ENCODE results near the gene PLEKHA8.

PLEKHA8 gene

DNA sequence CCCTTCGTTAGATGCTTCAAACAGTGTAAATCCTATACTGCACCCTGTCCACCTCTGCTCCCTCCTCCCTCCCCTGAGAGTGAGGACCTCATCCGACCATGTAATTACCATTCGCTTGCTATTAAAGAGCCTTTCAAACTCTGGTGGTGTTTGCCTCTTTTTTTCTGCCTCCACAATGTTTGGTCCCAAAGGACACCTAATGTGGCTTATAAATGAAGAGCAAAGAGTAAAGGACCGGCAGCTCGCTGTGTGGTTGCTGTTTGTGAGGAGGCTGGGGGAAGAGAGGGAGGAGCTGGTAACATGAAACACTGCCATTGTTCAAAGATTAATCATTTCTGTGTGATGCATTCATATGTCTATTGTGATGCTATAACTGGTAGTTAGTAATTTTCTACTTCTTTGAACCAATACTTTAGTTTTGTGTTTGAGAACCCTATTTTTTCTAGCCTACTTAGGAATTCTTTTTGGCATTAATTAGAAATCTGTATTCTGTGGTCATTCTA, 134.5 kb downstream of the PLEKHA8 start:
- H3K27ac ChIP-seq = peak overlapping the region; percentile 81

DNA sequence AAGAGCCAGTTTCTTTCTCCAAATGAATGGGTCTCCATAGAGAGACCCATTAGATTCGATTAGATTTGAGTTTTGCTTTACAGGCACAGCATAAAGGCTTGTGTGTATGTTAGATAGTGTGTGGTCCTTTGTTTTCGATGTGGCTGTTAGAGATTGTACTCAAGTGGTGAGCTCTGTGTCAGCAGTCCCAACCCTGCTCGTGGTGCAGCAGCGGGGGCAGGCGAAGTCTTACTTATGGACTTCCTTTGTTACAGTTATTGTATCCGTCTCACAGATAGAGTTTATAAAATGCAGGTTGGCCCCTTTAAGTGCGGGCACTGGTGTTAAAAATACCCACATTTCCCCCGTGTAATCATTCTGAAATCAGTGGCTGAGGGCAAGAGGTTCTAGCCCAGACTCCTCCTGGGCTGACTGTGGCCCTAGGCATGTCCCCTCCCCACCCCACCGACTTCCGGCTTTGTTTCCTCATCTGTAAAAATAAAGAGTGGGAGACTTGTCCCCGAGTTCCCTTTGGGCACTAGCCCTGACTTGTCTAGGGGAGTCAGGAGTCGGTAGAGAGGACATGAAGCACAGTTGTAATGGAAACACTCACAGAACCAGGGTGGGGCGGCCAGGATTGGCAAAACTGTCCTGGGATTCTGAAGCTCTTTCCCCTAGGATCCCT, 135.2 kb downstream of the PLEKHA8 start:
- Histone ChIP-seq H4K20me1 (no peaks in the 10 kb centered on the region), H3K4me3 (peak overlapping the region; percentile 44), H3K4me2 (peak overlapping the region; percentile 79), H3K27me3 (no peaks in the 10 kb centered on the region), H3K9me3 (no peaks in the 10 kb centered on the region), H3K36me3 (no peaks in the 10 kb centered on the region), H3K9ac (peak overlapping the region; percentile 78), H3K27ac (peak overlapping the region; percentile 81), H3K4me1 (peaks cover 72% of the 10 kb centered on the region)
- TF ChIP-seq Cebpa-rat (IDR thresholded peaks at IDR 0.05) = no peak

More for the DNA sequence above, 134.5 kb downstream of the PLEKHA8 start:
- no peaks in the 10 kb centered on the region for H3K27me3 ChIP-seq
- H3K4me2 ChIP-seq = peak overlapping the region; percentile 79
- H3K9ac ChIP-seq = peak overlapping the region; percentile 78
- no peaks in the 10 kb centered on the region for H3K9me3 ChIP-seq
- no peaks in the 10 kb centered on the region for H3K36me3 ChIP-seq
- no peaks in the 10 kb centered on the region for H4K20me1 ChIP-seq
- H3K4me3 ChIP-seq = peak overlapping the region; percentile 44; the same call in 1 of the 2 replicates
- peaks cover 79% of the 10 kb centered on the region for H3K4me1 ChIP-seq
- TF ChIP-seq Cebpa-rat (IDR thresholded peaks at IDR 0.05) = no peak

GRCh38 chr7:30164567-30164966, 136.4 kb downstream of the PLEKHA8 start:
- Histone ChIP-seq H3K4me1 (peaks cover 60% of the 10 kb centered on the region), H3K36me3 (no peaks in the 10 kb centered on the region), H3K9ac (no peak overlapping the region), H4K20me1 (no peaks in the 10 kb centered on the region), H3K4me2 (peak overlapping the region; percentile 79), H3K4me3 (no peak overlapping the region), H3K27me3 (no peaks in the 10 kb centered on the region), H3K9me3 (no peaks in the 10 kb centered on the region), H3K27ac (peak overlapping the region; percentile 81; the same call in 1 of the 2 replicates)
- TF ChIP-seq Cebpa-rat (IDR thresholded peaks at IDR 0.05) = no peak

- no peaks in the 10 kb centered on the region for H3K9me3 ChIP-seq
- no peaks in the 10 kb centered on the region for H3K36me3 ChIP-seq
- no peak overlapping the region for H3K9ac ChIP-seq
- peak overlapping the region; percentile 79 for H3K4me2 ChIP-seq
- H3K4me3 ChIP-seq = no peak overlapping the region
- peaks cover 49% of the 10 kb centered on the region for H3K4me1 ChIP-seq
- H3K27ac ChIP-seq = no peak overlapping the region
- H4K20me1 ChIP-seq = no peaks in the 10 kb centered on the region
- no peak for TF ChIP-seq Cebpa-rat (IDR thresholded peaks at IDR 0.05)
- H3K27me3 ChIP-seq = no peaks in the 10 kb centered on the region
Observed at GRCh38 chr7:30165590-30165989, 137.4 kb downstream of the PLEKHA8 start.

DNA sequence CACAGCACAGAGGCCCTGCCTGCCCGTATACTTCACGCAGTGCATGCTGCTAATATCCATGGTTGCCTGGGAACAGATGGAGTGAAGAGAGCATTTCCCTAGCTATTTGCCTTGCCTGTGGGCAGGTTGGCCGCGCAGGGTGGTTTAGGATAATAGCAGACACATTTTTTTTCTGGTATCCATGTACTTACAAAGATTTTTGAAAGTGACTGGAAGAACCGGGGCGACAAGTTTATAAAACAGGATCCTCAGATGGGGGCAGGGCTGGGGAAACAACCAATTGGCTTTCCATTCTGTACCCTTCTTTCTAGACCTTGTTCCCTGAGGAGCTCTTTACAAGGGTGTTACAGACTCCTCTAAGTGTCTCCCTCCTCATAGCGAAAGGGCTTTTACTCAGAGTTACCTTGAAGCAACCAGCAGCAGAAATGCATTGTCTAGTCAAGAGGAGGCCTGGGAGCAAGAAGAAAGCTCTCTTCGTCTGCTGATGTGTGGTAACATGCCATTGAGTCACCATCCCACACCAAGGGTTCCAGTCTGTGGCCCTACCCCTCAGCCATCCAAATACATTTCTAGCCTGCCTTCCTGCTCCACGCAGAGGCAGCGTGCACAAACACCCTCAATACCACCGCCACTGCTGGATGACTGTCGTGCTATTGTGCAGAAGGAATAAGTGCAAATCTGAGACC, 138.1 kb downstream of the PLEKHA8 start:
- no peak overlapping the region for H3K4me3 ChIP-seq
- H3K4me1 ChIP-seq = peaks cover 42% of the 10 kb centered on the region
- no peaks in the 10 kb centered on the region for H3K27me3 ChIP-seq
- no peaks in the 10 kb centered on the region for H3K9me3 ChIP-seq
- no peak for TF ChIP-seq Cebpa-rat (IDR thresholded peaks at IDR 0.05)
- no peak overlapping the region for H3K27ac ChIP-seq
- H3K36me3 ChIP-seq = no peaks in the 10 kb centered on the region
- H3K4me2 ChIP-seq = no peak overlapping the region
- H3K9ac ChIP-seq = no peak overlapping the region
- no peaks in the 10 kb centered on the region for H4K20me1 ChIP-seq

DNA sequence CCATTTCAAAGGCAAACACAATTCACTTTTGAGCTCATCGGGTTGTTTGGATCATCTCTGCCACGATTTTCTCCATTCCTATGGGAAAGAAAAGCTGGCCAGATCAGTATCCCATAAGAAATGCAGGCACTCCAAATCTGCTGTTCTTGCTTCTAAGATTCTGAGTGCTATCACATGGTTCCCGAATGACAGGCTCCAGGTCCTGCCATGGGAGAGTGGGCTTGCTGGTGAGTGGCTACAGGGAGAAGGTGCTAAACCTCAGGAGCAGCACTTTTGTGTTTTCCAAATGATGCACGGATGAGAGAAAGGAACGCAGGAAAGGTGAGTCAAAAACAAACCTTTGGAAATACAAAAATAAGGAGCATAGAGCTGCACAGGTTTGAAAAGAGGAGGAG, 138.6 kb downstream of the PLEKHA8 start:
- H3K27ac ChIP-seq = no peak overlapping the region
- no peaks in the 10 kb centered on the region for H4K20me1 ChIP-seq
- no peaks in the 10 kb centered on the region for H3K36me3 ChIP-seq
- no peak overlapping the region for H3K4me3 ChIP-seq
- no peak overlapping the region for H3K4me2 ChIP-seq
- H3K27me3 ChIP-seq = no peaks in the 10 kb centered on the region
- TF ChIP-seq Cebpa-rat (IDR thresholded peaks at IDR 0.05) = no peak
- H3K4me1 ChIP-seq = peaks cover 37% of the 10 kb centered on the region
- H3K9me3 ChIP-seq = no peaks in the 10 kb centered on the region
- no peak overlapping the region for H3K9ac ChIP-seq

DNA sequence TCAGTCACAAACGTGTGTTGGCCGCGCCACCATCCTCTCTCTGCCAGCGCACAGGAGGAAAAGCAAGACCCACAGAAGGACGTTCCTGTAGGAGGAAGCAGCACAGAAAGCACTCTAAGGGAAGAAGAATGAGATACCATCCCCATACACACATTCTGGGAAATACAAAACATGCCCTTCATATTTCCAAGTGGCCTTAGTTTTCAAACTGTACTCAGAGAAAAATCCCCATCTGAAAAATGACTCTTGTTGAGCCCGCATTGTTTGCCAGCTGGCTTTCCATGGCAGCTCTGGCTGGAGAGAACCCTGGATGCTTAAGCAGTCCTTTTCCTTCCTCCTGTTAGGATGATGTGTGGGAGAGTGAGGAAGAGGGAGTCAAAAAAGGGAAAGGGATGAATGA, 139.7 kb downstream of the PLEKHA8 start:
- Histone ChIP-seq H3K4me2 (no peak overlapping the region), H3K36me3 (no peaks in the 10 kb centered on the region), H3K9ac (no peak overlapping the region), H3K4me1 (peaks cover 32% of the 10 kb centered on the region), H4K20me1 (no peaks in the 10 kb centered on the region), H3K27me3 (no peaks in the 10 kb centered on the region), H3K4me3 (no peak overlapping the region), H3K9me3 (no peaks in the 10 kb centered on the region), H3K27ac (no peak overlapping the region)
- TF ChIP-seq Cebpa-rat (IDR thresholded peaks at IDR 0.05) = no peak

DNA sequence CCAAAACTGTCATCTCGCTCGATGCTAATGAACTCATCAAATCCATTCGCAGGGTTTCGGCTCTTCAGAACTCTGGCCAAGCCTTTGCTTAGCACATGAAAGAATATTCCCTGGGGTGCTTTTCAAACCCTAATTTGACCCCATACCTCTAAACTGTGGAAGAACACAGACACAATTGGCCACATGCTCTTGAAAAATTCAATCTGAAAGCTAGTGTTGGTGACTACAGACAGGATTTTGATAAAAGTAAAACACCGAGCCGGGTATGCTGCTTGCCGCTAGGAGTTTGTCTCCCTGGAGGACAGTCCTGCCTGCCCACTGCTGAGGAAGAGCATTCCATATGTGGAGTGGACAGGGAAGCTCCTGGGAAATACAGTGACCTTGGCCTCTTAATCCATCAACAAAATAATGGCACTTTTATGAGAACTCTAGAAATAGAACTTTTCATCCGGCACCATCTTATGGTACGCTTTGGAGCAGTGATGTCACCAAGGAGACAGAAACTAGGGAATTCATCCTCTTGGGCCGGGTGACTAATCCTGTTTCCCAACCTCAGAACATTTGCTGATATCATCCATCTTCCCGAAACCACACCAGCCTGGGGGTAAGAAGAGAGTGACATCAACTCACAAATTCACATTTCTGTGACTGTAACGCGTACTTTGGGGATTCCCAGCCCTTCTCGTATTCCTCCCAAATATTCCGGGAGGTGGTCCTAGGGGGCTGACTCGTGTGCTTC, 140.8 kb downstream of the PLEKHA8 start:
- Histone ChIP-seq H3K27me3 (no peaks in the 10 kb centered on the region), H3K4me3 (no peak overlapping the region), H3K9ac (no peak overlapping the region), H3K36me3 (no peaks in the 10 kb centered on the region), H3K4me1 (peaks cover 32% of the 10 kb centered on the region), H4K20me1 (no peaks in the 10 kb centered on the region), H3K4me2 (no peak overlapping the region), H3K27ac (no peak overlapping the region), H3K9me3 (no peaks in the 10 kb centered on the region)
- no peak for TF ChIP-seq Cebpa-rat (IDR thresholded peaks at IDR 0.05)

- Histone ChIP-seq H4K20me1 (no peaks in the 10 kb centered on the region), H3K4me3 (no peak overlapping the region), H3K27ac (no peak overlapping the region), H3K36me3 (no peaks in the 10 kb centered on the region), H3K9ac (no peak overlapping the region), H3K27me3 (no peaks in the 10 kb centered on the region), H3K4me2 (no peak overlapping the region), H3K4me1 (peaks cover 30% of the 10 kb centered on the region), H3K9me3 (no peaks in the 10 kb centered on the region)
- no peak for TF ChIP-seq Cebpa-rat (IDR thresholded peaks at IDR 0.05)
Observed at GRCh38 chr7:30169579-30169978, 141.4 kb downstream of the PLEKHA8 start.

Measured in BLaER1 (cell line).